HEK293 (cell line): ENCODE measurements around the gene MSLN.
A peak's percentile ranks its signal among the peaks of the same experiment; 100 is the strongest.

Experiments used
- CTCF ChIA-PET: fragments of 350-600 bp; formaldehyde crosslinking; extraction: SDS; loops from one replicate; lab custom pipeline; 2021; ENCODE audit warnings: antibody characterized with exemption; lab: Yijun Ruan, JAX
- POLR2A ChIA-PET: fragments of 300-600 bp; formaldehyde crosslinking; extraction: SDS; loops from one replicate; lab custom pipeline; 2020; ENCODE audit warnings: antibody characterized with exemption, inconsistent platforms; lab: Yijun Ruan, JAX
- H3K27ac ChIP-seq: fragments of 200-500 bp; sonication (Bioruptor generic); 2 replicates; pipeline ENCODE4 v1.5.1; 2014; ENCODE audit warnings: low read depth, low read length, control low read depth, inconsistent platforms; ENCODE audit errors: extremely low read depth
- H3K36me3 ChIP-seq, 2 experiments: fragments of 200-500 bp in 1 of 2; sonication (Bioruptor generic) in 1 of 2; 1 replicate in 1 of 2; 2 replicates in 1 of 2; pipeline ENCODE4 v1.5.1; 2014 to 2017; ENCODE audit warnings: inconsistent platforms in 2 of 2, low read length in 2 of 2; ENCODE audit not compliant: control insufficient read depth in 2 of 2, insufficient read depth in 1 of 2
- H3K4me1 ChIP-seq: fragments of 200-500 bp; sonication (Bioruptor generic); 2 replicates; pipeline ENCODE4 v1.5.1; 2014; ENCODE audit warnings: mild to moderate bottlenecking, low read length, inconsistent platforms; ENCODE audit not compliant: control insufficient read depth, insufficient read depth
- H3K4me3 ChIP-seq: 2 replicates; pipeline ENCODE4 v1.5.1; 2011; ENCODE audit warnings: low read depth, mild to moderate bottlenecking, control low read depth, low read length, moderate library complexity
- H3K9me3 ChIP-seq: fragments of 200-500 bp; sonication (Bioruptor generic); 2 replicates; pipeline ENCODE4 v1.5.1; 2014; ENCODE audit warnings: low read depth, low read length, inconsistent platforms; ENCODE audit not compliant: control insufficient read depth, insufficient read depth
- KLF16 ChIP-seq: fragments of 450-650 bp; formaldehyde crosslinking; IDR thresholded peaks from 2 replicates; pipeline ENCODE4 v1.5.1; 2017; ENCODE audit warnings: missing biosample characterization, missing genetic modification characterization
- REPIN1 ChIP-seq: fragments of 450-650 bp; formaldehyde crosslinking; IDR thresholded peaks from 2 replicates; pipeline ENCODE4 v1.5.1; 2017; ENCODE audit warnings: missing biosample characterization, missing genetic modification characterization, low read depth
- ZFP3 ChIP-seq: fragments of 450-650 bp; formaldehyde crosslinking; IDR thresholded peaks from 2 replicates; pipeline ENCODE4 v1.5.1; 2016; ENCODE audit warnings: low read depth, missing biosample characterization, missing genetic modification characterization
- ZNF169 ChIP-seq: fragments of 450-650 bp; formaldehyde crosslinking; IDR thresholded peaks from 2 replicates; pipeline ENCODE4 v1.5.1; 2016; ENCODE audit warnings: missing biosample characterization, missing genetic modification characterization
- ZNF23 ChIP-seq: fragments of 450-650 bp; formaldehyde crosslinking; IDR thresholded peaks from 2 replicates; pipeline ENCODE4 v1.5.1; 2016; ENCODE audit warnings: missing biosample characterization, missing genetic modification characterization, borderline replicate concordance
- ZNF391 ChIP-seq: fragments of 450-650 bp; formaldehyde crosslinking; IDR thresholded peaks from 2 replicates; pipeline ENCODE4 v1.5.1; 2016; ENCODE audit warnings: low read depth, missing biosample characterization, missing genetic modification characterization, borderline replicate concordance
- ZNF394 ChIP-seq: fragments of 450-650 bp; formaldehyde crosslinking; IDR thresholded peaks from 2 replicates; pipeline ENCODE4 v1.5.1; 2016; ENCODE audit warnings: missing biosample characterization, missing genetic modification characterization, mild to moderate bottlenecking, moderate library complexity, borderline replicate concordance
- ZNF48 ChIP-seq: fragments of 450-650 bp; formaldehyde crosslinking; IDR thresholded peaks from 2 replicates; pipeline ENCODE4 v1.5.1; 2016; ENCODE audit warnings: missing biosample characterization, missing genetic modification characterization
- ZNF501 ChIP-seq: fragments of 450-650 bp; formaldehyde crosslinking; IDR thresholded peaks from 2 replicates; pipeline ENCODE4 v1.5.1; 2016; ENCODE audit warnings: missing biosample characterization, missing genetic modification characterization
- ZNF510 ChIP-seq: fragments of 450-650 bp; formaldehyde crosslinking; IDR thresholded peaks from 2 replicates; pipeline ENCODE4 v1.5.1; 2018; ENCODE audit warnings: mild to moderate bottlenecking, missing genetic modification characterization, missing biosample characterization; ENCODE audit not compliant: insufficient replicate concordance
- ZNF560 ChIP-seq: fragments of 450-650 bp; formaldehyde crosslinking; IDR thresholded peaks from 2 replicates; pipeline ENCODE4 v1.5.1; 2017; ENCODE audit warnings: missing biosample characterization, missing genetic modification characterization, borderline replicate concordance
- ZNF561 ChIP-seq: fragments of 450-650 bp; IDR thresholded peaks from 2 replicates; pipeline ENCODE4 v1.5.1; 2018; ENCODE audit warnings: missing biosample characterization, missing genetic modification characterization, borderline replicate concordance
- ZNF585B ChIP-seq: fragments of 450-650 bp; formaldehyde crosslinking; IDR thresholded peaks from 2 replicates; pipeline ENCODE4 v1.5.1; 2016; ENCODE audit warnings: missing biosample characterization, missing genetic modification characterization
- ZNF621 ChIP-seq: fragments of 450-650 bp; formaldehyde crosslinking; IDR thresholded peaks from 2 replicates; pipeline ENCODE4 v1.5.1; 2017; ENCODE audit warnings: missing biosample characterization, missing genetic modification characterization
- ZNF654 ChIP-seq: fragments of 450-650 bp; formaldehyde crosslinking; IDR thresholded peaks from 2 replicates; pipeline ENCODE4 v1.5.1; 2016; ENCODE audit warnings: low read depth, missing biosample characterization, missing genetic modification characterization
- ZNF660 ChIP-seq: fragments of 450-650 bp; IDR thresholded peaks from 2 replicates; pipeline ENCODE4 v1.5.1; 2018; ENCODE audit warnings: missing biosample characterization, mild to moderate bottlenecking, missing genetic modification characterization
- ZNF670 ChIP-seq: fragments of 450-650 bp; formaldehyde crosslinking; IDR thresholded peaks from 2 replicates; pipeline ENCODE4 v1.5.1; 2016; ENCODE audit warnings: missing biosample characterization, missing genetic modification characterization, low read depth
- ZXDB ChIP-seq: fragments of 450-650 bp; formaldehyde crosslinking; IDR thresholded peaks from 2 replicates; pipeline ENCODE4 v1.5.1; 2016; ENCODE audit warnings: missing biosample characterization, missing genetic modification characterization
- TF ChIP-seq, protein P1 (sequence below): fragments of 450-650 bp; formaldehyde crosslinking; IDR thresholded peaks from 2 replicates; pipeline ENCODE4 v1.5.1; 2016; ENCODE audit warnings: missing biosample characterization, missing genetic modification characterization
- TF ChIP-seq, protein P2 (sequence below): fragments of 450-650 bp; formaldehyde crosslinking; IDR thresholded peaks from 2 replicates; pipeline ENCODE4 v1.5.1; 2016; ENCODE audit warnings: missing biosample characterization, missing genetic modification characterization
- TF ChIP-seq, protein P3 (sequence below): fragments of 450-650 bp; formaldehyde crosslinking; IDR thresholded peaks from 2 replicates; pipeline ENCODE4 v1.5.1; 2017; ENCODE audit warnings: missing biosample characterization, missing genetic modification characterization
- TF ChIP-seq, protein P4 (sequence below): fragments of 450-650 bp; formaldehyde crosslinking; IDR thresholded peaks from 2 replicates; pipeline ENCODE4 v1.5.1; 2016; ENCODE audit warnings: missing biosample characterization, missing genetic modification characterization

Gene MSLN

DNA sequence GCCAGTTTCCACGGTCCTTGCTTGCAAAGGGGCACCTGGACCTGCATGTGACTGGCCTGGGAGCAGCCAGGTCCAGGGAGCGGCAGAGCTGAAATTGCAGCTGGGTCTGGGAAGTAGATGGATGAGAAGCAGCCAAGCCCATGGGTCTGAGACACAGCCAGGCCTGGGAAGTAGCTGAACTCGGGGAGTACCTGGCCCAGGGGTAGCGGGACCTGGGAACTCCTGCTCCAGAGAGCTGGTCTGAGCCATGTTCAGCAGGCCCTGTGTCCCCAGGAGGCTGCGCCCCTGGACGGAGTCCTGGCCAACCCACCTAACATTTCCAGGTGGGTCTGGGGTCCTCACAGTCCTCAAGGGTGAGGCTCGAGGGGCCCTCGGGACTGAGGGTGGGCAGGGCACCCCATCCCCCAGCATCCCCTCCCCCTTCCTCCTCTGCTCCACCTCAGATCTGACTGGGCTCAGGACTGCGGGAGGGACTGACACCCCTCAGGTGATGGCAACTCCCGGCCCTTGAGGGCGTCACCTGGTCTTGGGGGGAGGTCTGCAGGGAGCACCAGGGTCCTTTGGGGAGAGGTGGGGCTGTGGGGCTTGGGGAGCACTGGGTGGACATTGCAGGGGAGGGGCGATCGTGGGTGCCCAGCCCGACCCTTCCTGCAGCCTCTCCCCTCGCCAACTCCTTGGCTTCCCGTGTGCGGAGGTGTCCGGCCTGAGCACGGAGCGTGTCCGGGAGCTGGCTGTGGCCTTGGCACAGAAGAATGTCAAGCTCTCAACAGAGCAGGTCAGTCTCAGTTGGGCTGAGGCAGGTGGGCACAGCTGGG lies 3.0 kb downstream of the MSLN start:
- TF ChIP-seq ZNF561 (tag by site-specific recombination): no peak
- TF ChIP-seq ZNF23 (tag by site-specific recombination): no peak
- no peak for TF ChIP-seq REPIN1 (tag by site-specific recombination)
- TF ChIP-seq ZNF394 (tag by site-specific recombination): peak; percentile 99
- Histone ChIP-seq H3K27ac (no peak overlapping the region), H3K4me3 (no peak overlapping the region), H3K36me3 (no peaks in the 10 kb centered on the region), H3K9me3 (no peaks in the 10 kb centered on the region), H3K4me1 (no peaks in the 10 kb centered on the region)
- ChIA-PET POLR2A (interaction anchor here (1.0 kb wide), 1 partner anchor 10 kb away, joined by 5 read pairs; no protein-coding TSS in a partner anchor), CTCF (no interaction called here)

DNA sequence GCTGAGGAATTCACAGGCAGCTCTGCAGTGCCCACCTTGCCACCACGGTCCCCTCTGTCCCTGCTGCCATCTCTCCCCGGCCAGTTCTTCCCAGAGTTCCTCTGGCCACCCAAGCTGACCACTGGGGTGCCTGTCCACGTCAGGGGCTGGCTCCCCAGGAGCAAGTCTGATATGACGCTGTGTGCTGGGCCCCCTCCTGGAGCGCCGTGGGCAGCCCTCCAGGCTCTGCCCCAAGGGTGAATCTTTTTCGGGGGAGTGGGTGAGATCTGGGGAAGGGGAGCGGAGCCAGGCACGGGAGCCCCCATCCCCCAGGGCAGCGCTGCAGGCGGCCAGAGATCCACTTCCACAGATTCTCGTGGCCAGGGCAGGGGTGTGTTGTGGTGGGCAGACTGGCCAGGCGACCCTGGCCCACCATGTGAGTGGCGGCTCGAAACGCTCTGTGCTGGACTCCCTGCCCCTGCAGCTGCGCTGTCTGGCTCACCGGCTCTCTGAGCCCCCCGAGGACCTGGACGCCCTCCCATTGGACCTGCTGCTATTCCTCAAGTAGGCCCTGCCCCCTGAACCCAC lies 3.7 kb downstream of the MSLN start:
- no peak overlapping the region for H3K27ac ChIP-seq
- no peaks in the 10 kb centered on the region for H3K9me3 ChIP-seq
- no peaks in the 10 kb centered on the region for H3K4me1 ChIP-seq
- POLR2A ChIA-PET: no interaction called here
- no peak for TF ChIP-seq KLF16 (tag by site-specific recombination)
- TF ChIP-seq, protein P1, sequence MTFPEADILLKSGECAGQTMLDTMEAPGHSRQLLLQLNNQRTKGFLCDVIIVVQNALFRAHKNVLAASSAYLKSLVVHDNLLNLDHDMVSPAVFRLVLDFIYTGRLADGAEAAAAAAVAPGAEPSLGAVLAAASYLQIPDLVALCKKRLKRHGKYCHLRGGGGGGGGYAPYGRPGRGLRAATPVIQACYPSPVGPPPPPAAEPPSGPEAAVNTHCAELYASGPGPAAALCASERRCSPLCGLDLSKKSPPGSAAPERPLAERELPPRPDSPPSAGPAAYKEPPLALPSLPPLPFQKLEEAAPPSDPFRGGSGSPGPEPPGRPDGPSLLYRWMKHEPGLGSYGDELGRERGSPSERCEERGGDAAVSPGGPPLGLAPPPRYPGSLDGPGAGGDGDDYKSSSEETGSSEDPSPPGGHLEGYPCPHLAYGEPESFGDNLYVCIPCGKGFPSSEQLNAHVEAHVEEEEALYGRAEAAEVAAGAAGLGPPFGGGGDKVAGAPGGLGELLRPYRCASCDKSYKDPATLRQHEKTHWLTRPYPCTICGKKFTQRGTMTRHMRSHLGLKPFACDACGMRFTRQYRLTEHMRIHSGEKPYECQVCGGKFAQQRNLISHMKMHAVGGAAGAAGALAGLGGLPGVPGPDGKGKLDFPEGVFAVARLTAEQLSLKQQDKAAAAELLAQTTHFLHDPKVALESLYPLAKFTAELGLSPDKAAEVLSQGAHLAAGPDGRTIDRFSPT (tag by site-specific recombination): 0 out of 2 replicates have a peak, but pooled peaks have one; percentile 57
- CTCF ChIA-PET: no interaction called here
- H3K36me3 ChIP-seq: no peaks in the 10 kb centered on the region
- no peak overlapping the region for H3K4me3 ChIP-seq

DNA sequence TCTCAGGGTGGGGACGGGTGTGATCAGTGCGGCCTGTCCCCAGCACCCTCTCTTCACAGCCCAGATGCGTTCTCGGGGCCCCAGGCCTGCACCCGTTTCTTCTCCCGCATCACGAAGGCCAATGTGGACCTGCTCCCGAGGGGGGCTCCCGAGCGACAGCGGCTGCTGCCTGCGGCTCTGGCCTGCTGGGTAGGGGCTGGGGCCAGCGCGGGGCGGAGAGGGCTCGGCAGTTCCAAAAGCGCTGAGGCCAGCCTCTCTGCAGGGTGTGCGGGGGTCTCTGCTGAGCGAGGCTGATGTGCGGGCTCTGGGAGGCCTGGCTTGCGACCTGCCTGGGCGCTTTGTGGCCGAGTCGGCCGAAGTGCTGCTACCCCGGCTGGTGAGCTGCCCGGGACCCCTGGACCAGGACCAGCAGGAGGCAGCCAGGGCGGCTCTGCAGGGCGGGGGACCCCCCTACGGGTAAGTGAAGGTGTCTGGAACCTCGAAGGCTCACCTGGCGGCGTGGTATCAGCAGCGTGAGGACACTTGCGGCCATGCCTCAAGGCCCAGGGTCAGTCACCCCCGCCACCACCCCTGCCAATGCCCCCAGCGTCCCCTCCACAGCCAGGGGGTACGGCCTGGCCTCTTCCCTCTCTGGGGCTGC lies 4.4 kb downstream of the MSLN start:
- no peak overlapping the region for H3K27ac ChIP-seq
- H3K9me3 ChIP-seq: no peaks in the 10 kb centered on the region
- H3K4me3 ChIP-seq: no peak overlapping the region
- no peaks in the 10 kb centered on the region for H3K4me1 ChIP-seq
- ChIA-PET CTCF (no interaction called here), POLR2A (no interaction called here)
- no peaks in the 10 kb centered on the region for H3K36me3 ChIP-seq
- TF ChIP-seq, protein P2, sequence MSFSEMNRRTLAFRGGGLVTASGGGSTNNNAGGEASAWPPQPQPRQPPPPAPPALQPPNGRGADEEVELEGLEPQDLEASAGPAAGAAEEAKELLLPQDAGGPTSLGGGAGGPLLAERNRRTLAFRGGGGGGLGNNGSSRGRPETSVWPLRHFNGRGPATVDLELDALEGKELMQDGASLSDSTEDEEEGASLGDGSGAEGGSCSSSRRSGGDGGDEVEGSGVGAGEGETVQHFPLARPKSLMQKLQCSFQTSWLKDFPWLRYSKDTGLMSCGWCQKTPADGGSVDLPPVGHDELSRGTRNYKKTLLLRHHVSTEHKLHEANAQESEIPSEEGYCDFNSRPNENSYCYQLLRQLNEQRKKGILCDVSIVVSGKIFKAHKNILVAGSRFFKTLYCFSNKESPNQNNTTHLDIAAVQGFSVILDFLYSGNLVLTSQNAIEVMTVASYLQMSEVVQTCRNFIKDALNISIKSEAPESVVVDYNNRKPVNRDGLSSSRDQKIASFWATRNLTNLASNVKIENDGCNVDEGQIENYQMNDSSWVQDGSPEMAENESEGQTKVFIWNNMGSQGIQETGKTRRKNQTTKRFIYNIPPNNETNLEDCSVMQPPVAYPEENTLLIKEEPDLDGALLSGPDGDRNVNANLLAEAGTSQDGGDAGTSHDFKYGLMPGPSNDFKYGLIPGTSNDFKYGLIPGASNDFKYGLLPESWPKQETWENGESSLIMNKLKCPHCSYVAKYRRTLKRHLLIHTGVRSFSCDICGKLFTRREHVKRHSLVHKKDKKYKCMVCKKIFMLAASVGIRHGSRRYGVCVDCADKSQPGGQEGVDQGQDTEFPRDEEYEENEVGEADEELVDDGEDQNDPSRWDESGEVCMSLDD (tag by site-specific recombination): no peak
- TF ChIP-seq, protein P3, sequence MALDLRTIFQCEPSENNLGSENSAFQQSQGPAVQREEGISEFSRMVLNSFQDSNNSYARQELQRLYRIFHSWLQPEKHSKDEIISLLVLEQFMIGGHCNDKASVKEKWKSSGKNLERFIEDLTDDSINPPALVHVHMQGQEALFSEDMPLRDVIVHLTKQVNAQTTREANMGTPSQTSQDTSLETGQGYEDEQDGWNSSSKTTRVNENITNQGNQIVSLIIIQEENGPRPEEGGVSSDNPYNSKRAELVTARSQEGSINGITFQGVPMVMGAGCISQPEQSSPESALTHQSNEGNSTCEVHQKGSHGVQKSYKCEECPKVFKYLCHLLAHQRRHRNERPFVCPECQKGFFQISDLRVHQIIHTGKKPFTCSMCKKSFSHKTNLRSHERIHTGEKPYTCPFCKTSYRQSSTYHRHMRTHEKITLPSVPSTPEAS (tag by site-specific recombination): no peak
- TF ChIP-seq ZNF510 (tag by site-specific recombination): no peak
- TF ChIP-seq ZNF670: no peak
- TF ChIP-seq ZNF585B: no peak
- no peak for TF ChIP-seq ZFP3 (tag by site-specific recombination)
- TF ChIP-seq, protein P4, sequence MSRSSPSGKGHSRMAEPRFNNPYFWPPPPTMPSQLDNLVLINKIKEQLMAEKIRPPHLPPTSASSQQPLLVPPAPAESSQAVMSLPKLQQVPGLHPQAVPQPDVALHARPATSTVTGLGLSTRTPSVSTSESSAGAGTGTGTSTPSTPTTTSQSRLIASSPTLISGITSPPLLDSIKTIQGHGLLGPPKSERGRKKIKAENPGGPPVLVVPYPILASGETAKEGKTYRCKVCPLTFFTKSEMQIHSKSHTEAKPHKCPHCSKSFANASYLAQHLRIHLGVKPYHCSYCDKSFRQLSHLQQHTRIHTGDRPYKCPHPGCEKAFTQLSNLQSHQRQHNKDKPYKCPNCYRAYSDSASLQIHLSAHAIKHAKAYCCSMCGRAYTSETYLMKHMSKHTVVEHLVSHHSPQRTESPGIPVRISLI (tag by site-specific recombination): no peak
- no peak for TF ChIP-seq ZNF169 (tag by site-specific recombination)
- TF ChIP-seq ZNF654 (tag by site-specific recombination): no peak
- no peak for TF ChIP-seq ZNF560 (tag by site-specific recombination)
- TF ChIP-seq ZXDB (tag by site-specific recombination): no peak
- no peak for TF ChIP-seq ZNF660 (tag by site-specific recombination)
- TF ChIP-seq ZNF621 (tag by site-specific recombination): no peak
- no peak for TF ChIP-seq ZNF501 (tag by site-specific recombination)
- no peak for TF ChIP-seq ZNF48
- no peak for TF ChIP-seq ZNF391
